ENCODE results near the gene PBX3. TPM values are rescaled to one million over a fixed set of nuclear protein-coding genes. Genes with fewer than 3 reads are reported as not detected.

Gene PBX3
- total RNA-seq, 2 experiments from 2014 or later: 25.3 to 30.8 TPM

DNA sequence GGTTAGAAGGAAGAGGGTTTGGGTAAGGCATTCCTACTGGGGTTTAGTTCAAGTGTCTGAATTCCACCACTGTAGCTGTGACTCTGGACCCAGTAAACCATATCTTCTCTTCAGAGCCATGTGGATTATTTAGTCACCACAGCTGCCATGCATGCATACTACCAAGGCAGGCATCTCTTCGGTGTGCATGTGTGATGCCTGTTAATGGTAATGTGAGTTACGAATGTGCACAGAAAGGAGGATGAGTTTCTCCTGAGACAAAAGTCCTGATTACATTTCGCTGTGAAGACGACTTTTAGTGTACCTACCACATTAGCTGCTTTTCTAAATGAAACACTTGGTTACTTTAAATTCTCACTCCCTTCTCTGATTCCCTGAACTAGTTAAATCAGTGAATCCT is 9.3 kb downstream of the PBX3 start:
- intact Hi-C loops (cut with DNase I, micrococcal nuclease): no loop called here
- peaks cover 44% of the 10 kb centered on the region for H3K4me1 Mint-ChIP-seq (ENCODE audit: low read depth)
- Histone ChIP-seq H3K27ac (ENCODE audit: low read depth in 1 of 2, low read length in 2 of 2) (no peak overlapping the region), H3K4me1 (ENCODE audit: insufficient read depth, low read length) (no peaks in the 10 kb centered on the region), H3K9me3 (ENCODE audit: control insufficient read depth in 1 of 2, insufficient read depth in 1 of 2, low read length in 2 of 2) (no peaks in the 10 kb centered on the region), H3K27me3 (ENCODE audit: control insufficient read depth in 1 of 2, insufficient read depth in 2 of 2, low read length in 2 of 2) (no peaks in the 10 kb centered on the region), H3K36me3 (ENCODE audit: insufficient read depth, low read length) (no peaks in the 10 kb centered on the region), H3K4me3 (ENCODE audit: low read length) (no peak overlapping the region)
- ChIA-PET POLR2A (interaction anchor here (0.6 kb wide), 1 partner anchor 73 kb away, joined by 4 read pairs; no protein-coding TSS in a partner anchor), CTCF (interaction anchor here (1.0 kb wide), 1 partner anchor 348 kb away, joined by 3 read pairs; no protein-coding TSS in a partner anchor)
- H3K36me3 Mint-ChIP-seq (ENCODE audit: low read depth): no peaks in the 10 kb centered on the region
- H3K27me3 Mint-ChIP-seq: no peaks in the 10 kb centered on the region
- DNase-seq (no peak), ATAC-seq (ENCODE audit: poor library complexity) (no peak)
- H3K9me3 Mint-ChIP-seq: no peaks in the 10 kb centered on the region
- H3K4me3 Mint-ChIP-seq: no peak overlapping the region
- H3K27ac Mint-ChIP-seq: no peak overlapping the region
- no peak for TF ChIP-seq CTCF (IDR thresholded peaks at IDR 0.05)

GRCh38 chr9:125757834-125758233 is 10.7 kb downstream of the PBX3 start:
- H3K27ac ChIP-seq (ENCODE audit: low read depth in 1 of 2, low read length in 2 of 2): no peak overlapping the region
- H3K4me1 Mint-ChIP-seq (ENCODE audit: low read depth): peaks cover 35% of the 10 kb centered on the region
- DNase-seq: no peak
- ChIA-PET CTCF (no interaction called here), POLR2A (no interaction called here)
- no peak for TF ChIP-seq CTCF (IDR thresholded peaks at IDR 0.05)
- H3K9me3 Mint-ChIP-seq: no peaks in the 10 kb centered on the region
- H3K9me3 ChIP-seq (ENCODE audit: control insufficient read depth in 1 of 2, insufficient read depth in 1 of 2, low read length in 2 of 2): no peaks in the 10 kb centered on the region
- H3K27me3 Mint-ChIP-seq: no peaks in the 10 kb centered on the region
- no peaks in the 10 kb centered on the region for H3K36me3 Mint-ChIP-seq (ENCODE audit: low read depth)
- H3K36me3 ChIP-seq (ENCODE audit: insufficient read depth, low read length): no peaks in the 10 kb centered on the region
- no peaks in the 10 kb centered on the region for H3K27me3 ChIP-seq (ENCODE audit: control insufficient read depth in 1 of 2, insufficient read depth in 2 of 2, low read length in 2 of 2)
- H3K4me1 ChIP-seq (ENCODE audit: insufficient read depth, low read length): no peaks in the 10 kb centered on the region
- H3K27ac Mint-ChIP-seq: no peak overlapping the region
- H3K4me3 ChIP-seq (ENCODE audit: low read length): no peak overlapping the region
- intact Hi-C loops (cut with DNase I, micrococcal nuclease): no loop called here
- ATAC-seq (ENCODE audit: poor library complexity): no peak
- H3K4me3 Mint-ChIP-seq: no peak overlapping the region

GRCh38 chr9:125758986-125759763 is 12.0 kb downstream of the PBX3 start:
- H3K4me1 Mint-ChIP-seq (ENCODE audit: low read depth): peaks cover 45% of the 10 kb centered on the region
- POLR2A ChIA-PET: interaction anchor here (0.5 to 1.6 kb wide), 3 partner anchors 10 to 71 kb away, joined by 3 to 5 read pairs (median 4); no protein-coding TSS in a partner anchor

More at GRCh38 chr9:125758986-125759763, 12.0 kb downstream of the PBX3 start:
- H3K4me1 ChIP-seq (ENCODE audit: insufficient read depth, low read length): no peaks in the 10 kb centered on the region
- intact Hi-C loops (cut with DNase I, micrococcal nuclease): no loop called here
- H3K27me3 Mint-ChIP-seq: no peaks in the 10 kb centered on the region
- H3K36me3 ChIP-seq (ENCODE audit: insufficient read depth, low read length): no peaks in the 10 kb centered on the region
- no peak overlapping the region for H3K27ac ChIP-seq (ENCODE audit: low read depth in 1 of 2, low read length in 2 of 2)
- H3K9me3 ChIP-seq (ENCODE audit: control insufficient read depth in 1 of 2, insufficient read depth in 1 of 2, low read length in 2 of 2): no peaks in the 10 kb centered on the region
- DNase-seq (peak in 3 of 14 experiments; percentile 14 to 57 (median 48)), ATAC-seq (ENCODE audit: poor library complexity) (no peak)
- H3K9me3 Mint-ChIP-seq: no peaks in the 10 kb centered on the region
- peak overlapping the region; percentile 21 for H3K4me3 ChIP-seq (ENCODE audit: low read length)
- no peak overlapping the region for H3K27ac Mint-ChIP-seq
- peak overlapping the region; percentile 83 for H3K4me3 Mint-ChIP-seq
- no peak for TF ChIP-seq CTCF (IDR thresholded peaks at IDR 0.05)
- CTCF ChIA-PET: no interaction called here
- H3K36me3 Mint-ChIP-seq (ENCODE audit: low read depth): no peaks in the 10 kb centered on the region
- H3K27me3 ChIP-seq (ENCODE audit: control insufficient read depth in 1 of 2, insufficient read depth in 2 of 2, low read length in 2 of 2): no peaks in the 10 kb centered on the region

All from CD4-positive, alpha-beta T cell (primary cell).